GM21390 (cell line): ENCODE measurements around the gene ABCA12.

ENCODE experiments used
- ATAC-seq: cut with Tn5 transposase; IDR thresholded peaks from one replicate; pipeline ENCODE4 v1.9.1; 2021; ENCODE audit not compliant: unreplicated experiment

ABCA12 gene

GRCh38 chr2:214966420-214966819 lies 172.0 kb downstream of the ABCA12 start:
- ATAC-seq = no peak

- no peak for ATAC-seq
Measured at GRCh38 chr2:214960677-214961076, 177.7 kb downstream of the ABCA12 start.

GRCh38 chr2:214946949-214947348 lies 191.5 kb downstream of the ABCA12 start:
- ATAC-seq = no peak

- ATAC-seq = no peak
Measured at GRCh38 chr2:214934006-214934405, 204.4 kb downstream of the ABCA12 start.

GRCh38 chr2:214904634-214905033 lies 233.8 kb downstream of the ABCA12 start:
- ATAC-seq = no peak

DNA sequence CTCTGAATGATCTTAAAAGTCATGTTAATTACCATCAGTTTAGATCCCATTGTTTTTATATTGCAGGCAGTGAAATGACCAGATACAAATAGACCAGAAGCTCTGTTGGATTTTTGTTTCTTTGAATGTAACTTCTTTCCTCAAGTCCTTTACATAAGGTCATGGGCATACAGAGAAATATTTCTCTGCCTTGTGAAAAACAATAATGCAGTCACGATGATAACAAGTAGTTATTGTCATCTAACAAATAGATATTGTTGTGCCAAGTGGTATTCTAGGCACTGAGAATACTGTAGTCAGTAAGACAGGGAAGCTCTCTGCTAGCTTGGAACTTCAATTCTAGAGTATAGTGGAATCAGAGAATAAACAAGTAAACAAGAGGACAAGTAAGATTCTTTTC lies 234.2 kb downstream of the ABCA12 start:
- ATAC-seq = no peak

DNA sequence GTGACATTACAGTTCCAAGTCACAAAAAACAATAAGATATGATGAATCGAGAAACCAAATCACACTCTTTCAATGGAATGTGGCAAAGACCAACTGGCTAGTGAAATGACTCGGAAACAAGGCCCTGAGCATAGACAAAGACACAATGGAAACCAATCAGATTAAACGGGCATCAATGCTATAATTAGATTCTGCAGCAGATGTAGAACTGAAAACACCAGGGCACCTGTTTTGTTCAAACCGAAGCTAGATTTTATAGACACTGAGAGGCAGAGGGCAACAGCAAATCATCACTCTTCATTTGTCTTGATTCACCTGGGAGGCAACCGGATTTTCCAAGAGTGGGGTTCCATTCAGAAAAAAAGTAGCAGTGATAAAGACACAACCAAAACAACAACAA lies 236.1 kb downstream of the ABCA12 start:
- ATAC-seq = no peak

- ATAC-seq = no peak
Measured at GRCh38 chr2:214899751-214900150, 238.7 kb downstream of the ABCA12 start.

DNA sequence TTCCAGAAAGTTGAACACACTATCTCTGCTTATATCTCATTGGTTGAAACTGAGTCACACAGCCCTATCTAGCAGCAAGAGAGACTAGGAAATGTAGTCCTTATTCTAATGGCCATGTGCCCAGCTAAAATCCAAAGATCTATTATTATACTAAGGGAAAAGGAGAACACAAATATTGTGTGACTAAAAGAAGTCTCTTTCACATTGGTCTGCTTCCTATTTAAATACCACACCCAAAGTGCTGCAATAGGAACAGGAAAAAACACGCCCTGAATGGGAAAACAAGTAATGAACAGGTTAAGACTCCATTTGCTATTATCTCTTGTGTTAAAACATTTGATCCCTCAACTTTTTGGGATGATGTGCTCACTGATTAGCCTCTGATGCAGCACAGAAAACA lies 242.2 kb downstream of the ABCA12 start:
- ATAC-seq = no peak

DNA sequence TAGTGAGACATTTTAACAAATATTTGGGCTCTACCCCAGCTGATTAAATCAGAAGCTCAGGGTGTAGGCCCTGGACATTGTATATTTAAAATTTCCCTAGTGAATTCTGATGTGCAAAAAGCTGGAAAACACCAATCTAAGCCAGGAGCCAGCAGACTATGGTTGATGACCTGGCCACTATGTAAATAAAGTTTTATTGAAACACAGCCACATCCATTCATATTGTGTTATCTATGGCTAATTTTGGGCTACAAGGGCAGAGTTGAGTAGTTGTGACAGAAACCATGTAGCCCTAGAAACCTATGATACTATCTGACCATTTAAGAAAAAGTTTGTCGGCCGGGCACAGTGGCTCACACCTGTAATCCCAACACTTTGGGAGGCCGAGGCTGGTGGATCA lies 243.0 kb downstream of the ABCA12 start:
- no peak for ATAC-seq

- no peak for ATAC-seq
Measured at GRCh38 chr2:214889301-214889700, 249.1 kb downstream of the ABCA12 start.

- no peak for ATAC-seq
Measured at GRCh38 chr2:214881647-214882202, 256.7 kb downstream of the ABCA12 start.
